HepG2 (cell line): ENCODE data around the gene LRRC43. TPM values are rescaled to one million over a fixed set of nuclear protein-coding genes. Genes with fewer than 3 reads are reported as not detected.

Experiments used
- BHLHE40 ChIP-seq: IDR thresholded peaks from 2 replicates; pipeline ENCODE4 v1.6.1; 2011; ENCODE audit warnings: low read length, improper control_type of control experiment
- CAMTA2 ChIP-seq: sonication (generic); formaldehyde crosslinking; IDR thresholded peaks from 2 replicates; pipeline ENCODE4 v1.4.0; 2020; ENCODE audit warnings: mild to moderate bottlenecking, missing genetic modification reagents, borderline replicate concordance
- FOSL2 ChIP-seq: sonication (generic); formaldehyde crosslinking; IDR thresholded peaks from 2 replicates; pipeline ENCODE4 v1.4.0; 2020; ENCODE audit warnings: missing genetic modification reagents
- FOXM1 ChIP-seq: sonication (generic); formaldehyde crosslinking; IDR thresholded peaks from 2 replicates; pipeline ENCODE4 v1.5.0; 2020; ENCODE audit warnings: missing genetic modification reagents
- GABPA ChIP-seq, 2 experiments: IDR thresholded peaks; 2 replicates each; pipeline ENCODE4 v1.6.1; 2011 to 2016; ENCODE audit warnings: low read depth in 2 of 2, low read length in 1 of 2, missing biosample characterization in 1 of 2, missing genetic modification characterization in 1 of 2
- GTF2F1 ChIP-seq: fragments of 150-350 bp; IDR thresholded peaks from 2 replicates; pipeline ENCODE4 v1.6.1; 2014; ENCODE audit warnings: low read length
- HNRNPK ChIP-seq: fragments of 200-400 bp; formaldehyde crosslinking; IDR thresholded peaks from 2 replicates; pipeline ENCODE4 v1.6.1; 2018; ENCODE audit warnings: low read length, low read depth, moderate library complexity, mild to moderate bottlenecking; ENCODE audit not compliant: poor library complexity, severe bottlenecking
- ISL2 ChIP-seq: sonication (generic); formaldehyde crosslinking; IDR thresholded peaks from 2 replicates; pipeline ENCODE4 v1.5.0; 2020; ENCODE audit warnings: missing genetic modification reagents
- KLF15 ChIP-seq: sonication (generic); formaldehyde crosslinking; IDR thresholded peaks from 2 replicates; pipeline ENCODE4 v1.8.1; 2023; ENCODE audit warnings: borderline replicate concordance, mild to moderate bottlenecking, inconsistent platforms, missing genetic modification reagents, mixed read lengths
- NONO ChIP-seq, 2 experiments: fragments of 450-650 bp in 1 of 2; sonication (generic) in 1 of 2; formaldehyde crosslinking in 1 of 2; IDR thresholded peaks in 1 of 2; conservative IDR thresholded peaks in 1 of 2; 2 replicates each; pipeline versions ENCODE4 v1.6.1 to v1.8.0; 2017 to 2022; ENCODE audit warnings: mild to moderate bottlenecking in 1 of 2, missing genetic modification reagents in 1 of 2, moderate library complexity in 1 of 2
- RBM22 ChIP-seq: fragments of 200-400 bp; formaldehyde crosslinking; optimal IDR thresholded peaks from 2 replicates; pipeline ENCODE3; 2017; ENCODE audit warnings: mild to moderate bottlenecking, low read length, moderate library complexity
- SMYD3 ChIP-seq: sonication (generic); formaldehyde crosslinking; IDR thresholded peaks from 2 replicates; pipeline ENCODE4 v1.8.1; 2023; ENCODE audit warnings: mild to moderate bottlenecking, missing genetic modification reagents
- ZNF432 ChIP-seq: sonication (generic); formaldehyde crosslinking; IDR thresholded peaks from 2 replicates; pipeline ENCODE4 v1.5.0; 2020; ENCODE audit warnings: missing genetic modification reagents, mild to moderate bottlenecking, borderline replicate concordance
- polyA plus RNA-seq, 8 experiments: library from polyadenylated mRNA; depleted of rRNA in 3 of 8; stranded (reverse) in 7 of 8; unstranded in 1 of 8; fragments of >200 nt; fragmentation: Illumina TruSeq in 4 of 8; extraction: Trizol in 4 of 8; gene quantifications; 2 replicates each; pipeline versions ENCODE4 v1.2.1 to v1.2.3, GENCODE V29; 2011 to 2016; ENCODE audit warnings: low read depth in 4 of 8, missing spikeins in 1 of 8, mixed read lengths in 1 of 8; ENCODE audit not compliant: insufficient read depth in 1 of 8
- total RNA-seq, 5 experiments: library from RNA; depleted of rRNA; stranded (reverse); fragments of >200 nt; fragmentation: Illumina TruSeq; extraction: Trizol; gene quantifications; 2 replicates each; pipeline ENCODE4 v1.2.3, GENCODE V29; 2016; ENCODE audit warnings: low read depth in 1 of 5
- TF ChIP-seq, protein P1 (sequence below): IDR thresholded peaks from 2 replicates; pipeline ENCODE4 v1.6.1; 2016; ENCODE audit warnings: missing genetic modification reagents, missing compliant biosample characterization
- TF ChIP-seq, protein P2 (sequence below): sonication (generic); formaldehyde crosslinking; IDR thresholded peaks from 2 replicates; pipeline ENCODE4 v1.8.0; 2022; ENCODE audit warnings: low read depth, missing genetic modification reagents
- TF ChIP-seq, protein P3 (sequence below): sonication (generic); formaldehyde crosslinking; IDR thresholded peaks from 2 replicates; pipeline ENCODE4 v1.4.0; 2020; ENCODE audit warnings: missing genetic modification reagents
- TF ChIP-seq, protein P4 (sequence below): sonication (generic); formaldehyde crosslinking; IDR thresholded peaks from 2 replicates; pipeline ENCODE4 v1.4.0; 2020; ENCODE audit warnings: missing genetic modification reagents
- TF ChIP-seq, protein P5 (sequence below): sonication (generic); formaldehyde crosslinking; conservative IDR thresholded peaks from 2 replicates; pipeline ENCODE4 v1.4.0; 2020; ENCODE audit warnings: missing genetic modification reagents
- TF ChIP-seq, protein P6 (sequence below): sonication (generic); IDR thresholded peaks from 2 replicates; pipeline ENCODE4 v1.6.1; 2016; ENCODE audit warnings: low read depth, borderline replicate concordance

LRRC43 gene
- total and polyA plus RNA-seq, 2 of the 13 experiments (the other 11 are each of a cell fraction or from before 2014, with no cell fraction given) = not detected

DNA sequence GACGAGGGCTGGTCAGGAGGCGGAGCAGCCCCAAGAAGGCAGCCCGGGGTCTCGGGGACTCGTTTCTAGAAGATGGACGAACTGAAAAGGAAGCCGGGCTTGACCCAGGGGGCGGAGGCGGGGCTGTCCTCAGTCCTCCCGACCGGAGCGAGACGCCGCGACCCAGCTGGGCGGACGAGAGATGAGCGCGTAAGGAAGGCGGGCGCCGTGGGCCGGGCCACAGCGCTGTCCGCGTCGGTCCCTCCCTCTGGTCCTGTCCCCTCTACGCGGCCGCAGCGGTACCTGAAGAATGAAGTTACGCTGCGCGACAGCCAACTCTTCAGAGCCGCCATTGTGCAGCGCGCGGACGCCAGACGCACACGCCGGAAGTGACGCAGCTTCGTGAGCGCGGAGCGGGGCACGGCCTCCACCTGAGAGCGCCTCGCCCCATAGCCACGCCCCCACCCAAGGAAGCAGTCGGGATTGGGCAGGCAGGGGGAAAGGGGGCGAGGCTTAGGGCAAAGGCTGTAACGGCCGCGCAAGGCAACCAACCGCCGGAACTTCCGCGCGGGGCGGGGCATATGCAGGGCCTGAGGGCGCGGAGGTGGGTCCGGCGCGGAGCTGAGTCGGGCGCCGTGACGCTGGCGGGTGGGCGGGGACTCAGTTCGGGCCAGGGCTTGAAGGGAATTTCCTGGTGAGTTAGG lies 42.9 kb downstream of the LRRC43 start, which contains the start of gene DIABLO (continued):
- TF ChIP-seq, protein P1, sequence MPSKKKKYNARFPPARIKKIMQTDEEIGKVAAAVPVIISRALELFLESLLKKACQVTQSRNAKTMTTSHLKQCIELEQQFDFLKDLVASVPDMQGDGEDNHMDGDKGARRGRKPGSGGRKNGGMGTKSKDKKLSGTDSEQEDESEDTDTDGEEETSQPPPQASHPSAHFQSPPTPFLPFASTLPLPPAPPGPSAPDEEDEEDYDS (CRISPR knock-in tag) = peak; percentile 81; the same call in 1 of the 2 replicates
- TF ChIP-seq, protein P2, sequence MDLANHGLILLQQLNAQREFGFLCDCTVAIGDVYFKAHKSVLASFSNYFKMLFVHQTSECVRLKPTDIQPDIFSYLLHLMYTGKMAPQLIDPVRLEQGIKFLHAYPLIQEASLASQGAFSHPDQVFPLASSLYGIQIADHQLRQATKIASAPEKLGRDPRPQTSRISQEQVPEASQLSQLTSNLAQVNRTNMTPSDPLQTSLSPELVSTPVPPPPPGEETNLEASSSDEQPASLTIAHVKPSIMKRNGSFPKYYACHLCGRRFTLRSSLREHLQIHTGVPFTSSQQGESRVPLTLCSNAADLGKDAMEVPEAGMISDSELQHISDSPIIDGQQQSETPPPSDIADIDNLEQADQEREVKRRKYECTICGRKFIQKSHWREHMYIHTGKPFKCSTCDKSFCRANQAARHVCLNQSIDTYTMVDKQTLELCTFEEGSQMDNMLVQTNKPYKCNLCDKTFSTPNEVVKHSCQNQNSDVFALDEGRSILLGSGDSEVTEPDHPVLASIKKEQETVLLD (CRISPR knock-in tag) = peak; percentile 77; the same call in 1 of the 2 replicates
- peak; percentile 39; the same call in 1 of the 2 replicates for TF ChIP-seq BHLHE40
- TF ChIP-seq GTF2F1 = no peak
- TF ChIP-seq KLF15 (CRISPR knock-in tag) = 0 out of 2 replicates have a peak, but pooled peaks have one; percentile 6
- TF ChIP-seq FOXM1 (CRISPR knock-in tag) = no peak
- TF ChIP-seq CAMTA2 (CRISPR knock-in tag) = peak; percentile 93
- TF ChIP-seq, protein P3, sequence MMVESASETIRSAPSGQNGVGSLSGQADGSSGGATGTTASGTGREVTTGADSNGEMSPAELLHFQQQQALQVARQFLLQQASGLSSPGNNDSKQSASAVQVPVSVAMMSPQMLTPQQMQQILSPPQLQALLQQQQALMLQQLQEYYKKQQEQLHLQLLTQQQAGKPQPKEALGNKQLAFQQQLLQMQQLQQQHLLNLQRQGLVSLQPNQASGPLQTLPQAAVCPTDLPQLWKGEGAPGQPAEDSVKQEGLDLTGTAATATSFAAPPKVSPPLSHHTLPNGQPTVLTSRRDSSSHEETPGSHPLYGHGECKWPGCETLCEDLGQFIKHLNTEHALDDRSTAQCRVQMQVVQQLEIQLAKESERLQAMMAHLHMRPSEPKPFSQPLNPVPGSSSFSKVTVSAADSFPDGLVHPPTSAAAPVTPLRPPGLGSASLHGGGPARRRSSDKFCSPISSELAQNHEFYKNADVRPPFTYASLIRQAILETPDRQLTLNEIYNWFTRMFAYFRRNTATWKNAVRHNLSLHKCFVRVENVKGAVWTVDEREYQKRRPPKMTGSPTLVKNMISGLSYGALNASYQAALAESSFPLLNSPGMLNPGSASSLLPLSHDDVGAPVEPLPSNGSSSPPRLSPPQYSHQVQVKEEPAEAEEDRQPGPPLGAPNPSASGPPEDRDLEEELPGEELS (CRISPR knock-in tag) = peak; percentile 42
- peak; percentile 83 for TF ChIP-seq RBM22
- no peak for TF ChIP-seq NONO (IDR thresholded peaks at IDR 0.05)
- peak; percentile 94 for TF ChIP-seq NONO (CRISPR knock-in tag; conservative IDR thresholded peaks at IDR 0.05)
- TF ChIP-seq, protein P4, sequence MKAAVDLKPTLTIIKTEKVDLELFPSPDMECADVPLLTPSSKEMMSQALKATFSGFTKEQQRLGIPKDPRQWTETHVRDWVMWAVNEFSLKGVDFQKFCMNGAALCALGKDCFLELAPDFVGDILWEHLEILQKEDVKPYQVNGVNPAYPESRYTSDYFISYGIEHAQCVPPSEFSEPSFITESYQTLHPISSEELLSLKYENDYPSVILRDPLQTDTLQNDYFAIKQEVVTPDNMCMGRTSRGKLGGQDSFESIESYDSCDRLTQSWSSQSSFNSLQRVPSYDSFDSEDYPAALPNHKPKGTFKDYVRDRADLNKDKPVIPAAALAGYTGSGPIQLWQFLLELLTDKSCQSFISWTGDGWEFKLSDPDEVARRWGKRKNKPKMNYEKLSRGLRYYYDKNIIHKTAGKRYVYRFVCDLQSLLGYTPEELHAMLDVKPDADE = no peak; the same call in 1 of the 2 replicates
- TF ChIP-seq FOSL2 = peak; percentile 58
- TF ChIP-seq ISL2 (CRISPR knock-in tag) = peak; percentile 53
- TF ChIP-seq HNRNPK = peak; percentile 79
- no peak for TF ChIP-seq SMYD3 (CRISPR knock-in tag)
- no peak for TF ChIP-seq ZNF432 (CRISPR knock-in tag)
- TF ChIP-seq, protein P5, sequence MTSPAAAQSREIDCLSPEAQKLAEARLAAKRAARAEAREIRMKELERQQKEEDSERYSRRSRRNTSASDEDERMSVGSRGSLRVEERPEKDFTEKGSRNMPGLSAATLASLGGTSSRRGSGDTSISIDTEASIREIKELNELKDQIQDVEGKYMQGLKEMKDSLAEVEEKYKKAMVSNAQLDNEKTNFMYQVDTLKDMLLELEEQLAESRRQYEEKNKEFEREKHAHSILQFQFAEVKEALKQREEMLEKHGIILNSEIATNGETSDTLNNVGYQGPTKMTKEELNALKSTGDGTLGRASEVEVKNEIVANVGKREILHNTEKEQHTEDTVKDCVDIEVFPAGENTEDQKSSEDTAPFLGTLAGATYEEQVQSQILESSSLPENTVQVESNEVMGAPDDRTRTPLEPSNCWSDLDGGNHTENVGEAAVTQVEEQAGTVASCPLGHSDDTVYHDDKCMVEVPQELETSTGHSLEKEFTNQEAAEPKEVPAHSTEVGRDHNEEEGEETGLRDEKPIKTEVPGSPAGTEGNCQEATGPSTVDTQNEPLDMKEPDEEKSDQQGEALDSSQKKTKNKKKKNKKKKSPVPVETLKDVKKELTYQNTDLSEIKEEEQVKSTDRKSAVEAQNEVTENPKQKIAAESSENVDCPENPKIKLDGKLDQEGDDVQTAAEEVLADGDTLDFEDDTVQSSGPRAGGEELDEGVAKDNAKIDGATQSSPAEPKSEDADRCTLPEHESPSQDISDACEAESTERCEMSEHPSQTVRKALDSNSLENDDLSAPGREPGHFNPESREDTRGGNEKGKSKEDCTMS (CRISPR knock-in tag) = no peak
- TF ChIP-seq, protein P6, sequence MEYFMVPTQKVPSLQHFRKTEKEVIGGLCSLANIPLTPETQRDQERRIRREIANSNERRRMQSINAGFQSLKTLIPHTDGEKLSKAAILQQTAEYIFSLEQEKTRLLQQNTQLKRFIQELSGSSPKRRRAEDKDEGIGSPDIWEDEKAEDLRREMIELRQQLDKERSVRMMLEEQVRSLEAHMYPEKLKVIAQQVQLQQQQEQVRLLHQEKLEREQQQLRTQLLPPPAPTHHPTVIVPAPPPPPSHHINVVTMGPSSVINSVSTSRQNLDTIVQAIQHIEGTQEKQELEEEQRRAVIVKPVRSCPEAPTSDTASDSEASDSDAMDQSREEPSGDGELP = peak; percentile 69
- TF ChIP-seq GABPA (IDR thresholded peaks at IDR 0.05; ENCODE audit: low read depth, low read length) = peak; percentile 87
- peak; percentile 96 for TF ChIP-seq GABPA (CRISPR knock-in tag; IDR thresholded peaks at IDR 0.05; ENCODE audit: low read depth)
